Endothelial cell of umbilical vein (primary cell): ENCODE measurements around the gene MCTP1. TPM values are rescaled to one million over a fixed set of nuclear protein-coding genes. Genes with fewer than 3 reads are reported as not detected.

Source experiments
- BruUV-seq: library from RNA; stranded (reverse); fragments of 400-500 nt; replicated peaks from 2 replicates; lab custom pipeline; 2021; lab: Mats Ljungman, UMichigan
- CTCF ChIA-PET: fragments of 300-600, 350-600 bp; sonication (Branson Sonifier 250); formaldehyde crosslinking; loops from one replicate; lab custom pipeline; 2021; ENCODE audit warnings: antibody characterized with exemption, inconsistent platforms; lab: Charles Lee
- POLR2A ChIA-PET: fragments of 300-600, 350-600 bp; sonication (Branson Sonifier 250); formaldehyde crosslinking; loops from one replicate; lab custom pipeline; 2021; ENCODE audit warnings: antibody characterized with exemption, inconsistent platforms; lab: Charles Lee
- DNase-seq: peaks from one replicate; pipeline ENCODE4 v3.0.0-alpha.2; 2011; ENCODE audit warnings: low read depth, low spot score
- FAIRE-seq: peaks from 2 replicates; lab custom pipeline; 2011; peaks lifted over from hg19 to GRCh38; lab: Jason Lieb, UNC
- H2AFZ ChIP-seq: 2 replicates; pipeline ENCODE4 v1.6.0; 2012; ENCODE audit warnings: low read depth, low read length, control low read depth, inconsistent platforms
- H3K27ac ChIP-seq: 2 replicates; pipeline ENCODE4 v1.5.1; 2011; ENCODE audit warnings: low read depth, mild to moderate bottlenecking, control low read depth, low read length, moderate library complexity; ENCODE audit not compliant: insufficient read depth
- H3K27me3 ChIP-seq, 2 experiments: 2 replicates each; pipeline versions ENCODE4 v1.6.0 to v1.6.1; 2011; ENCODE audit warnings: low read length in 2 of 2, mixed read lengths in 1 of 2; ENCODE audit not compliant: control insufficient read depth in 2 of 2, insufficient read depth in 2 of 2
- H3K36me3 ChIP-seq, 2 experiments: 2 replicates in 1 of 2; 3 replicates in 1 of 2; pipeline ENCODE4 v1.5.1; 2011; ENCODE audit warnings: low read length in 2 of 2, mild to moderate bottlenecking in 1 of 2, moderate library complexity in 1 of 2; ENCODE audit not compliant: control insufficient read depth in 2 of 2, insufficient read depth in 2 of 2; ENCODE audit errors: extremely low read depth in 1 of 2
- H3K4me1 ChIP-seq: 3 replicates; pipeline ENCODE4 v1.5.1; 2011; ENCODE audit warnings: mild to moderate bottlenecking, low read length; ENCODE audit not compliant: control insufficient read depth, insufficient read depth; ENCODE audit errors: extremely low read depth
- H3K4me2 ChIP-seq: 2 replicates; pipeline ENCODE4 v1.6.1; 2011; ENCODE audit warnings: low read length, control low read depth, mixed read lengths; ENCODE audit not compliant: insufficient read depth
- H3K4me3 ChIP-seq, 3 experiments: fragments of 200-600 bp in 1 of 3; sonication (generic), shearing (Covaris generic) in 1 of 3; replicated peaks in 1 of 3; 2 replicates each; pipeline ENCODE4 v1.5.1; 2011 to 2016; ENCODE audit warnings: control low read depth in 3 of 3, low read length in 3 of 3, mild to moderate bottlenecking in 2 of 3, inconsistent platforms in 1 of 3, low read depth in 1 of 3, moderate library complexity in 1 of 3; ENCODE audit not compliant: insufficient read depth in 1 of 3
- H3K79me2 ChIP-seq: 2 replicates; pipeline ENCODE4 v1.6.0; 2012; ENCODE audit warnings: low read length, inconsistent platforms; ENCODE audit not compliant: control insufficient read depth, insufficient read depth
- H3K9ac ChIP-seq: replicated peaks from 2 replicates; pipeline ENCODE3; 2011; ENCODE audit warnings: low read length, control low read depth; ENCODE audit not compliant: insufficient read depth; ENCODE audit errors: extremely low read depth
- H3K9me1 ChIP-seq: replicated peaks from 3 replicates; pipeline ENCODE4 v1.6.0; 2011; ENCODE audit warnings: mild to moderate bottlenecking, low read length; ENCODE audit not compliant: control insufficient read depth, insufficient read depth; ENCODE audit errors: extremely low read depth
- H3K9me3 ChIP-seq: replicated peaks from 2 replicates; pipeline ENCODE4 v1.5.1; 2012; ENCODE audit warnings: low read length, inconsistent platforms; ENCODE audit not compliant: control insufficient read depth, insufficient read depth
- H4K20me1 ChIP-seq: replicated peaks from 2 replicates; pipeline ENCODE3; 2011; ENCODE audit warnings: mild to moderate bottlenecking, low read length; ENCODE audit not compliant: control insufficient read depth, insufficient read depth; ENCODE audit errors: extremely low read depth
- CTCF ChIP-seq, 2 donors: IDR thresholded peaks; 1 replicate in 1 of 2; 2 replicates in 1 of 2; pipeline ENCODE4 v1.5.1; 2011; ENCODE audit warnings: low read length in 2 of 2, mild to moderate bottlenecking in 2 of 2, moderate library complexity in 2 of 2, control low read depth in 1 of 2, inconsistent platforms in 1 of 2, low read depth in 1 of 2; ENCODE audit not compliant: insufficient read depth in 1 of 2; ENCODE audit errors: extremely low read depth in 1 of 2
- EZH2 ChIP-seq: IDR thresholded peaks from 2 replicates; pipeline ENCODE4 v1.6.1; 2012; ENCODE audit warnings: borderline replicate concordance, low read depth, mild to moderate bottlenecking, moderate library complexity, low read length, inconsistent platforms; ENCODE audit not compliant: severe bottlenecking
- FOS ChIP-seq: IDR thresholded peaks from 2 replicates; pipeline ENCODE4 v1.6.1; 2011; ENCODE audit warnings: mild to moderate bottlenecking, low read length, moderate library complexity, borderline replicate concordance; ENCODE audit not compliant: insufficient read depth
- GATA2 ChIP-seq: IDR thresholded peaks from 2 replicates; pipeline ENCODE4 v1.7.0; 2011; ENCODE audit warnings: low read depth, mild to moderate bottlenecking, moderate library complexity, mixed read lengths, low read length; ENCODE audit not compliant: insufficient read length, insufficient read depth
- JUN ChIP-seq: IDR thresholded peaks from 2 replicates; pipeline ENCODE4 v1.6.1; 2011; ENCODE audit warnings: borderline replicate concordance, low read depth; ENCODE audit not compliant: insufficient read length, insufficient read depth
- MAX ChIP-seq: IDR thresholded peaks from 2 replicates; pipeline ENCODE4 v1.6.1; 2011; ENCODE audit not compliant: insufficient read depth, insufficient read length
- MYC ChIP-seq: IDR thresholded peaks from one replicate; pipeline ENCODE4 v1.6.1; 2011; ENCODE audit warnings: mild to moderate bottlenecking, low read depth, low read length
- POLR2A ChIP-seq: IDR thresholded peaks from 2 replicates; pipeline ENCODE4 v1.6.1; 2012; ENCODE audit warnings: low read depth, mild to moderate bottlenecking, control low read depth, low read length
- POLR2AphosphoS5 ChIP-seq: IDR thresholded peaks from 2 replicates; pipeline ENCODE4 v1.6.1; 2012; ENCODE audit warnings: low read depth, mild to moderate bottlenecking, control low read depth, low read length, moderate library complexity; ENCODE audit not compliant: insufficient read depth
- dilution Hi-C: fragments of 300-500 bp; cut with MboI; formaldehyde crosslinking; loops from one replicate; pipeline ENCODE4 v1.15.0; 2019; ENCODE audit warnings: low sequenced_read_pairs; ENCODE audit not compliant: extremely low pct_ligation_motif_present
- intact Hi-C: fragments of 100-400 bp; cut with micrococcal nuclease; formaldehyde crosslinking; loops from one replicate; pipeline ENCODE4 v1.10.0; 2022
- polyA plus RNA-seq, 4 experiments: library from polyadenylated mRNA; depleted of rRNA in 3 of 4; stranded (reverse) in 3 of 4; unstranded in 1 of 4; fragments of >200 nt; gene quantifications; 2 replicates each; pipeline versions ENCODE4 v1.2.1 to v1.2.3, GENCODE V29; 2011 to 2012; ENCODE audit warnings: missing spikeins in 1 of 4
- total RNA-seq: library from RNA; stranded (reverse); gene quantifications from 2 replicates; pipeline ENCODE4 v1.2.3, GENCODE V29; 2021

MCTP1 gene
- total and polyA plus RNA-seq, 2 donors (not counting 3 experiments of a cell fraction or from before 2014, with no cell fraction given) = 79.3 to 203 TPM

GRCh38 chr5:94903726-94904125, 381.2 kb downstream of the MCTP1 start:
- no peak overlapping the region for H3K4me2 ChIP-seq
- no peaks in the 10 kb centered on the region for H3K9me3 ChIP-seq
- no peak for DNase-seq
- TF ChIP-seq MYC (no peak), CTCF (IDR thresholded peaks at IDR 0.05; ENCODE audit: extremely low read depth in 1 of 2, insufficient read depth in 1 of 2, low read depth in 1 of 2, low read length in 2 of 2) (no peak), MAX (no peak), EZH2 (no peak), POLR2A (no peak), POLR2AphosphoS5 (no peak), JUN (no peak), GATA2 (no peak), FOS (no peak)
- intact Hi-C loops = no loop called here
- no TSS peak for BruUV-seq
- ChIA-PET CTCF (no interaction called here), POLR2A (no interaction called here)
- dilution Hi-C loops = no loop called here
- FAIRE-seq = no peak
- no peaks in the 10 kb centered on the region for H3K79me2 ChIP-seq
- H3K9me1 ChIP-seq = no peaks in the 10 kb centered on the region
- H2AFZ ChIP-seq = no peak overlapping the region
- H3K4me3 ChIP-seq = no peak overlapping the region
- H3K9ac ChIP-seq = no peak overlapping the region
- peaks cover 8 to 15% of the 10 kb centered on the region in 2 experiments for H3K36me3 ChIP-seq
- H3K27me3 ChIP-seq = no peaks in the 10 kb centered on the region
- no peaks in the 10 kb centered on the region for H3K4me1 ChIP-seq
- no peak overlapping the region for H3K27ac ChIP-seq
- H4K20me1 ChIP-seq = no peaks in the 10 kb centered on the region
